ENCODE data around the gene FAF2.

- TF ChIP-seq CTCF (conservative IDR thresholded peaks at IDR 0.05; ENCODE audit: low read depth, low read length) (no peak), EZH2 (IDR thresholded peaks at IDR 0.05; ENCODE audit: borderline replicate concordance, low read depth, low read length, poor library complexity, severe bottlenecking) (no peak)
These were observed 39.6 kb upstream of the FAF2 start for GRCh38 chr5:176408590-176408989.

All from A673 (cell line).